K562 (cell line): ENCODE results near the gene CCNI. TPM values are rescaled to one million over a fixed set of nuclear protein-coding genes. Genes with fewer than 3 reads are reported as not detected.

Experiments
- ATAC-seq: fragments of 200-7000 bp; cut with Tn5 transposase; 3 replicates; pipeline ENCODE4 v1.9.1; 2020; ENCODE audit warnings: moderate library complexity
- BruUV-seq: library from RNA; stranded (reverse); fragments of 400-500 nt; replicated peaks from 2 replicates; lab custom pipeline; 2021; lab: Mats Ljungman, UMichigan
- CTCF ChIA-PET: fragments of 300-600 bp; formaldehyde crosslinking; extraction: SDS; loops from one replicate; lab custom pipeline; 2021; ENCODE audit warnings: low intra/inter-chr PET ratio; lab: Yijun Ruan, JAX
- POLR2A ChIA-PET: fragments of 300-600, 350-650 bp; sonication (Branson Sonifier 250); formaldehyde crosslinking; extraction: SDS; loops from one replicate; lab custom pipeline; 2021; ENCODE audit warnings: antibody characterized with exemption, inconsistent platforms; lab: Yijun Ruan, JAX
- DNase-seq, 4 experiments: peaks; one replicate each; pipeline versions ENCODE4 v3.0.0 to v3.0.0-alpha.2; 2011 to 2018; ENCODE audit warnings: low spot score in 3 of 4, mixed read lengths in 3 of 4; ENCODE audit errors: extremely low read depth in 1 of 4
- FAIRE-seq: peaks from 2 replicates; lab custom pipeline; 2011; peaks lifted over from hg19 to GRCh38; lab: Jason Lieb, UNC
- H2AFZ ChIP-seq: 2 replicates; pipeline ENCODE4 v1.6.0; 2011; ENCODE audit warnings: low read depth, low read length, control low read depth, inconsistent platforms
- H3K27ac ChIP-seq: fragments of 200-600 bp; 3 replicates; pipeline ENCODE4 v1.8.0; 2011; ENCODE audit warnings: low read depth, mild to moderate bottlenecking, control low read depth, inconsistent platforms, low read length, moderate library complexity, mixed read lengths; ENCODE audit errors: extremely low read depth
- H3K27me3 ChIP-seq, 2 experiments: fragments of 300-600 bp in 1 of 2; 2 replicates in 1 of 2; 3 replicates in 1 of 2; pipeline versions ENCODE4 v1.6.0 to v1.8.0; 2011; ENCODE audit warnings: inconsistent platforms in 2 of 2, low read length in 2 of 2, mild to moderate bottlenecking in 1 of 2, mixed read lengths in 1 of 2, moderate library complexity in 1 of 2; ENCODE audit not compliant: control insufficient read depth in 2 of 2, insufficient read depth in 2 of 2
- H3K36me3 ChIP-seq: fragments of 300-600 bp; 3 replicates; pipeline ENCODE4 v1.8.0; 2011; ENCODE audit warnings: mild to moderate bottlenecking, low read length, inconsistent platforms; ENCODE audit not compliant: control insufficient read depth, insufficient read depth
- H3K4me1 ChIP-seq, 2 experiments: fragments of 200-600 bp in 1 of 2; replicated peaks in 1 of 2; 2 replicates in 1 of 2; 3 replicates in 1 of 2; pipeline versions ENCODE4 v1.5.1 to v1.8.0; 2011; ENCODE audit warnings: inconsistent platforms in 2 of 2, low read length in 2 of 2, mild to moderate bottlenecking in 1 of 2, mixed read lengths in 1 of 2, moderate library complexity in 1 of 2; ENCODE audit not compliant: control insufficient read depth in 2 of 2, insufficient read depth in 2 of 2
- H3K4me2 ChIP-seq: 2 replicates; pipeline ENCODE4 v1.6.1; 2011; ENCODE audit warnings: low read length, control low read depth, inconsistent platforms, mixed read lengths; ENCODE audit not compliant: insufficient read depth
- H3K4me3 ChIP-seq: fragments of 200-600 bp; sonication (generic), shearing (Covaris generic); 2 replicates; pipeline ENCODE4 v1.5.1; 2016; ENCODE audit warnings: control low read depth, inconsistent platforms
- H3K79me2 ChIP-seq: fragments of 200-600 bp; 3 replicates; pipeline ENCODE4 v1.8.0; 2011; ENCODE audit warnings: low read length, inconsistent platforms; ENCODE audit not compliant: control insufficient read depth, insufficient read depth
- H3K9ac ChIP-seq, 2 experiments: 2 replicates each; pipeline versions ENCODE4 v1.6.0 to v1.6.1; 2011; ENCODE audit warnings: low read depth in 2 of 2, low read length in 2 of 2, control low read depth in 1 of 2, inconsistent platforms in 1 of 2, mild to moderate bottlenecking in 1 of 2, mixed read lengths in 1 of 2; ENCODE audit not compliant: insufficient read depth in 1 of 2
- H3K9me1 ChIP-seq: one replicate; pipeline ENCODE4 v1.6.0; 2011; ENCODE audit warnings: inconsistent platforms, mild to moderate bottlenecking, low read length, moderate library complexity; ENCODE audit not compliant: control insufficient read depth, insufficient read depth
- H3K9me3 ChIP-seq: replicated peaks from 2 replicates; pipeline ENCODE4 v1.5.1; 2011; ENCODE audit warnings: low read depth, low read length, inconsistent platforms; ENCODE audit not compliant: control insufficient read depth, insufficient read depth
- H4K20me1 ChIP-seq: replicated peaks from 2 replicates; pipeline ENCODE4 v1.6.1; 2011; ENCODE audit warnings: low read length, inconsistent platforms, mixed read lengths; ENCODE audit not compliant: control insufficient read depth, insufficient read depth
- CCNT2 ChIP-seq: IDR thresholded peaks from 2 replicates; pipeline ENCODE4 v1.6.1; 2011; ENCODE audit warnings: borderline replicate concordance, low read depth, mild to moderate bottlenecking, moderate library complexity, mixed read lengths, low read length; ENCODE audit not compliant: insufficient read length; ENCODE audit errors: extremely low read depth
- CEBPB ChIP-seq: fragments of 450-650 bp; IDR thresholded peaks from 2 replicates; pipeline ENCODE4 v1.6.1; 2016; ENCODE audit warnings: missing genetic modification characterization, missing compliant biosample characterization
- CEBPG ChIP-seq, 3 experiments: fragments of 200-800 bp in 1 of 3; sonication (Bioruptor generic) in 1 of 3; sonication (generic) in 1 of 3; formaldehyde crosslinking in 1 of 3; IDR thresholded peaks in 2 of 3; conservative IDR thresholded peaks in 1 of 3; 2 replicates each; pipeline versions ENCODE4 v1.6.1 to v1.8.0; 2016 to 2022; ENCODE audit warnings: missing compliant biosample characterization in 2 of 3, missing genetic modification characterization in 2 of 3, mild to moderate bottlenecking in 1 of 3, missing genetic modification reagents in 1 of 3
- CSDE1 ChIP-seq, 2 experiments: fragments of 450-650 bp; IDR thresholded peaks; 2 replicates each; pipeline ENCODE4 v1.6.1; 2016; ENCODE audit warnings: mild to moderate bottlenecking in 1 of 2
- CTBP1 ChIP-seq: fragments of 450-650 bp; IDR thresholded peaks from 2 replicates; pipeline ENCODE4 v1.6.1; 2016; ENCODE audit warnings: borderline replicate concordance
- FIP1L1 ChIP-seq: fragments of 200-400 bp; formaldehyde crosslinking; IDR thresholded peaks from 2 replicates; pipeline ENCODE4 v1.6.1; 2018; ENCODE audit warnings: mild to moderate bottlenecking, low read depth, low read length; ENCODE audit not compliant: poor library complexity, severe bottlenecking
- KHSRP ChIP-seq: fragments of 450-650 bp; IDR thresholded peaks from 2 replicates; pipeline ENCODE4 v1.6.1; 2017
- MED1 ChIP-seq: sonication (generic); formaldehyde crosslinking; IDR thresholded peaks from 2 replicates; pipeline ENCODE4 v1.8.1; 2023; ENCODE audit warnings: missing genetic modification reagents, borderline replicate concordance
- MIER1 ChIP-seq: fragments of 450-650 bp; IDR thresholded peaks from 2 replicates; pipeline ENCODE4 v1.6.1; 2016; ENCODE audit warnings: antibody characterized with exemption, mild to moderate bottlenecking, low read depth
- NEUROD1 ChIP-seq: fragments of 150-350 bp; IDR thresholded peaks from 2 replicates; pipeline ENCODE4 v1.6.1; 2014; ENCODE audit warnings: borderline replicate concordance, low read length, low read depth; ENCODE audit not compliant: partially characterized antibody
- SMAD4 ChIP-seq: fragments of 250-450 bp; sonication (Bioruptor Pico); conservative IDR thresholded peaks from 2 replicates; pipeline ENCODE4 v1.8.0; 2021; ENCODE audit warnings: inconsistent platforms, mild to moderate bottlenecking, moderate library complexity
- TAF15 ChIP-seq: fragments of 200-400 bp; formaldehyde crosslinking; IDR thresholded peaks from 2 replicates; pipeline ENCODE4 v1.6.1; 2017; ENCODE audit warnings: mild to moderate bottlenecking, low read depth, low read length, moderate library complexity
- TAF9B ChIP-seq: fragments of 450-650 bp; IDR thresholded peaks from 2 replicates; pipeline ENCODE4 v1.6.1; 2018; ENCODE audit warnings: mild to moderate bottlenecking; ENCODE audit not compliant: partially characterized antibody
- ZNF316 ChIP-seq: fragments of 450-650 bp; IDR thresholded peaks from 2 replicates; pipeline ENCODE4 v1.6.1; 2016
- WGBS: fragments of 100-300 bp; shearing (Covaris generic); methylation state at CpG from one replicate; pipeline ENCODE4 v1.1.6; 2016; ENCODE audit warnings: low coverage, mixed read lengths; ENCODE audit not compliant: insufficient coverage; ENCODE audit errors: missing lambda C conversion rate; 5-methylcytosine and 5-hydroxymethylcytosine counted together
- in situ Hi-C: fragments of 300-500 bp; cut with MboI; formaldehyde crosslinking; loops from 4 replicates; pipeline ENCODE4 v1.15.0; 2018; ENCODE audit warnings: inconsistent platforms, mixed read lengths
- intact Hi-C: fragments of 100-400 bp; cut with micrococcal nuclease; formaldehyde crosslinking; loops from 2 replicates; pipeline ENCODE4 v1.14.2; 2022
- polyA plus RNA-seq, 8 experiments: library from polyadenylated mRNA; depleted of rRNA in 4 of 8; stranded (reverse) in 5 of 8; unstranded in 3 of 8; fragments of >200 nt; fragmentation: Nextera tagmentation in 2 of 8; fragmentation: Illumina TruSeq in 1 of 8; extraction: Ambion mirVana in 2 of 8; extraction: Trizol in 1 of 8; gene quantifications; 2 replicates each; pipeline versions ENCODE4 v1.2.1 to v1.2.3, GENCODE V29; 2011 to 2014; ENCODE audit warnings: inconsistent platforms in 1 of 8, missing spikeins in 1 of 8
- total RNA-seq, 7 experiments: library from RNA; depleted of rRNA in 6 of 7; stranded (reverse); fragments of >200 nt in 6 of 7; fragmentation: Illumina TruSeq in 2 of 7; extraction: Trizol in 2 of 7; gene quantifications; 2 replicates each; pipeline versions ENCODE4 v1.2.1 to v1.2.3, GENCODE V29; 2011 to 2021; ENCODE audit warnings: low replicate concordance in 1 of 7
- TF ChIP-seq, protein P1 (sequence below), 3 experiments: fragments of 200-800 bp in 1 of 3; fragments of 250-450 bp in 1 of 3; fragments of 450-650 bp in 1 of 3; sonication (Bioruptor Pico) in 1 of 3; sonication (Bioruptor generic) in 1 of 3; formaldehyde crosslinking in 1 of 3; IDR thresholded peaks; 2 replicates each; pipeline versions ENCODE4 v1.6.1 to v1.8.0; 2016 to 2022; ENCODE audit warnings: mild to moderate bottlenecking in 2 of 3, missing genetic modification characterization in 2 of 3, missing compliant biosample characterization in 1 of 3, moderate library complexity in 1 of 3

Gene CCNI
- total and polyA plus RNA-seq, 9 of the 15 experiments (the other 6 are each of a cell fraction or from before 2014, with no cell fraction given) = 43.3 to 159 (median 98.5) TPM

- in situ Hi-C loops = no loop called here
Observed at GRCh38 chr4:77078401-77078800, 2.6 kb upstream of the CCNI start.

GRCh38 chr4:77076889-77077635, 1.3 kb upstream of the CCNI start:
- Histone ChIP-seq H3K4me3 (peak overlapping the region; percentile 81; the same call in 1 of the 2 replicates), H3K9me3 (peaks cover 4% of the 10 kb centered on the region), H3K9me1 (no peaks in the 10 kb centered on the region), H3K27ac (peak overlapping the region; percentile 99), H4K20me1 (peaks cover 19% of the 10 kb centered on the region), H3K79me2 (peaks cover 43% of the 10 kb centered on the region), H3K27me3 (no peaks in the 10 kb centered on the region), H3K4me2 (0 out of 2 replicates have a peak overlapping the region, but pooled peaks have one; percentile 99), H3K9ac (peak overlapping the region in 1 of 2 experiments; percentile 99; a peak in 2 of 4 replicates), H3K4me1 (peaks cover 1 to 3% of the 10 kb centered on the region in 2 experiments; a peak in 2 of 5 replicates), H2AFZ (peak overlapping the region; percentile 100), H3K36me3 (no peaks in the 10 kb centered on the region)
- 95% methylated on average over 10 of the region's 10 CpGs for WGBS
- ChIA-PET POLR2A (interaction anchor here (1.0 to 1.2 kb wide), 2 partner anchors 9 to 11 kb away, joined by 4 to 5 read pairs; no protein-coding TSS in a partner anchor), CTCF (no interaction called here)
- no TSS peak for BruUV-seq
- in situ Hi-C loops (no loop called here), intact Hi-C loops (no loop called here)
- FAIRE-seq (no peak), DNase-seq (no peak), ATAC-seq (no peak)
- TF ChIP-seq MIER1 = no peak
- no peak for TF ChIP-seq SMAD4 (CRISPR knock-in tag)
- TF ChIP-seq ZNF316 = peak; percentile 73
- TF ChIP-seq TAF15 = no peak
- TF ChIP-seq, protein P1, sequence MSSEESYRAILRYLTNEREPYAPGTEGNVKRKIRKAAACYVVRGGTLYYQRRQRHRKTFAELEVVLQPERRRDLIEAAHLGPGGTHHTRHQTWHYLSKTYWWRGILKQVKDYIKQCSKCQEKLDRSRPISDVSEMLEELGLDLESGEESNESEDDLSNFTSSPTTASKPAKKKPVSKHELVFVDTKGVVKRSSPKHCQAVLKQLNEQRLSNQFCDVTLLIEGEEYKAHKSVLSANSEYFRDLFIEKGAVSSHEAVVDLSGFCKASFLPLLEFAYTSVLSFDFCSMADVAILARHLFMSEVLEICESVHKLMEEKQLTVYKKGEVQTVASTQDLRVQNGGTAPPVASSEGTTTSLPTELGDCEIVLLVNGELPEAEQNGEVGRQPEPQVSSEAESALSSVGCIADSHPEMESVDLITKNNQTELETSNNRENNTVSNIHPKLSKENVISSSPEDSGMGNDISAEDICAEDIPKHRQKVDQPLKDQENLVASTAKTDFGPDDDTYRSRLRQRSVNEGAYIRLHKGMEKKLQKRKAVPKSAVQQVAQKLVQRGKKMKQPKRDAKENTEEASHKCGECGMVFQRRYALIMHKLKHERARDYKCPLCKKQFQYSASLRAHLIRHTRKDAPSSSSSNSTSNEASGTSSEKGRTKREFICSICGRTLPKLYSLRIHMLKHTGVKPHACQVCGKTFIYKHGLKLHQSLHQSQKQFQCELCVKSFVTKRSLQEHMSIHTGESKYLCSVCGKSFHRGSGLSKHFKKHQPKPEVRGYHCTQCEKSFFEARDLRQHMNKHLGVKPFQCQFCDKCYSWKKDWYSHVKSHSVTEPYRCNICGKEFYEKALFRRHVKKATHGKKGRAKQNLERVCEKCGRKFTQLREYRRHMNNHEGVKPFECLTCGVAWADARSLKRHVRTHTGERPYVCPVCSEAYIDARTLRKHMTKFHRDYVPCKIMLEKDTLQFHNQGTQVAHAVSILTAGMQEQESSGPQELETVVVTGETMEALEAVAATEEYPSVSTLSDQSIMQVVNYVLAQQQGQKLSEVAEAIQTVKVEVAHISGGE (CRISPR knock-in tag; IDR thresholded peaks at IDR 0.05) = 0 out of 6 replicates have a peak, but pooled peaks of 1 of the 3 experiments have one; percentile 20
- TF ChIP-seq MED1 (CRISPR knock-in tag) = no peak
- TF ChIP-seq TAF9B = no peak
- no peak for TF ChIP-seq NEUROD1

More at GRCh38 chr4:77078401-77078800, 2.6 kb upstream of the CCNI start:
- no peaks in the 10 kb centered on the region for H3K27me3 ChIP-seq
- no peaks in the 10 kb centered on the region for H3K9me1 ChIP-seq
- intact Hi-C loops = no loop called here
- H3K4me2 ChIP-seq = no peak overlapping the region
- POLR2A ChIA-PET = no interaction called here
- no peaks in the 10 kb centered on the region; a peak in 1 of 5 replicates for H3K4me1 ChIP-seq
- H3K9ac ChIP-seq = no peak overlapping the region
- TF ChIP-seq FIP1L1 = no peak
- no peak for TF ChIP-seq CTBP1
- peak; percentile 88 for TF ChIP-seq CEBPB (tag)
- no peak for TF ChIP-seq CCNT2
- no peak for TF ChIP-seq KHSRP
- no peak for TF ChIP-seq CEBPG (CRISPR knock-in tag; IDR thresholded peaks at IDR 0.05)
- peak; percentile 47 to 90; a peak in 3 of 4 replicates for TF ChIP-seq CEBPG (tag; conservative IDR thresholded peaks at IDR 0.05 in 1 of 2, IDR thresholded peaks at IDR 0.05 in 1 of 2)
- no peak for TF ChIP-seq CSDE1 (IDR thresholded peaks at IDR 0.05)
- TF ChIP-seq, all 486 proteins: peak for 2
- Histone ChIP-seq H3K36me3 (no peaks in the 10 kb centered on the region), H3K4me3 (no peak overlapping the region), H4K20me1 (peaks cover 13% of the 10 kb centered on the region), H3K9me3 (peaks cover 4% of the 10 kb centered on the region), H3K79me2 (peaks cover 30% of the 10 kb centered on the region), H3K27ac (no peak overlapping the region), H2AFZ (no peak overlapping the region)
- CTCF ChIA-PET = no interaction called here
- WGBS = 100% methylated on average over 2 of the region's 2 CpGs
- DNase-seq (no peak), FAIRE-seq (no peak), ATAC-seq (no peak)
- BruUV-seq = no TSS peak
